Measurements from ENCODE around the gene ALDH1A3. TPM values are rescaled to one million over a fixed set of nuclear protein-coding genes. Genes with fewer than 3 reads are reported as not detected.

The ALDH1A3 gene
- total and polyA plus RNA-seq, 4 donors: 0.79 to 8.4 (median 1.4) TPM

GRCh38 chr15:100919481-100920405 is 40.1 kb downstream of the ALDH1A3 start:
- H3K4me3 ChIP-seq (ENCODE audit: low read depth in 1 of 3, low read length in 3 of 3): peak overlapping the region in 2 of 3 donors; percentile 36 to 62
- TF ChIP-seq YY1 (IDR thresholded peaks at IDR 0.05): no peak
- no peak for TF ChIP-seq NR2F2 (IDR thresholded peaks at IDR 0.05)
- TF ChIP-seq SP1 (IDR thresholded peaks at IDR 0.05): no peak
- H3K27me3 ChIP-seq (ENCODE audit: control insufficient read depth in 4 of 4, insufficient read depth in 4 of 4, low read length in 3 of 4): peaks cover 0 to 12% (median 4%) of the 10 kb centered on the region in 4 donors
- no peaks in the 10 kb centered on the region for H3K9me3 ChIP-seq (ENCODE audit: control insufficient read depth in 4 of 4, low read length in 3 of 4)
- peaks cover 0 to 23% (median 5%) of the 10 kb centered on the region in 4 donors for H3K4me1 ChIP-seq (ENCODE audit: control insufficient read depth in 4 of 4, insufficient read depth in 4 of 4, low read length in 3 of 4)
- no peaks in the 10 kb centered on the region for H3K36me3 ChIP-seq (ENCODE audit: control insufficient read depth in 4 of 4, insufficient read depth in 3 of 4, low read depth in 1 of 4, low read length in 3 of 4)
- no peak for DNase-seq (ENCODE audit: low spot score)
- H3K27ac ChIP-seq (ENCODE audit: low read depth in 1 of 2, low read length in 2 of 2): peak overlapping the region in 1 of 2 donors; percentile 31
- no peak overlapping the region for H3K9ac ChIP-seq (ENCODE audit: low read depth in 1 of 2, low read length in 2 of 2)
- 4% methylated on average over 80 of the region's 80 CpGs for WGBS

GRCh38 chr15:100920516-100921135 is 41.0 kb downstream of the ALDH1A3 start:
- no peak for DNase-seq (ENCODE audit: low spot score)
- no peak for TF ChIP-seq EGR1 (IDR thresholded peaks at IDR 0.05; ENCODE audit: low read depth in 2 of 2)
- TF ChIP-seq REST (IDR thresholded peaks at IDR 0.05): peak; percentile 23
- no peak for TF ChIP-seq ATF3 (IDR thresholded peaks at IDR 0.05)
- Histone ChIP-seq H3K9me3 (ENCODE audit: control insufficient read depth in 4 of 4, low read length in 3 of 4) (no peaks in the 10 kb centered on the region), H3K27me3 (ENCODE audit: control insufficient read depth in 4 of 4, insufficient read depth in 4 of 4, low read length in 3 of 4) (peaks cover 0 to 9% (median 4%) of the 10 kb centered on the region in 4 donors), H3K9ac (ENCODE audit: low read depth in 1 of 2, low read length in 2 of 2) (no peak overlapping the region), H3K27ac (ENCODE audit: low read depth in 1 of 2, low read length in 2 of 2) (no peak overlapping the region), H3K4me1 (ENCODE audit: control insufficient read depth in 4 of 4, insufficient read depth in 4 of 4, low read length in 3 of 4) (peaks cover 0 to 23% (median 5%) of the 10 kb centered on the region in 4 donors), H3K4me3 (ENCODE audit: low read depth in 1 of 3, low read length in 3 of 3) (no peak overlapping the region), H3K36me3 (ENCODE audit: control insufficient read depth in 4 of 4, insufficient read depth in 3 of 4, low read depth in 1 of 4, low read length in 3 of 4) (no peaks in the 10 kb centered on the region)
- WGBS: 68% methylated on average over 8 of the region's 8 CpGs

GRCh38 chr15:100922192-100923040 is 42.8 kb downstream of the ALDH1A3 start:
- no peak overlapping the region for H3K4me3 ChIP-seq (ENCODE audit: low read depth in 1 of 3, low read length in 3 of 3)
- no peak overlapping the region for H3K27ac ChIP-seq (ENCODE audit: low read depth in 1 of 2, low read length in 2 of 2)
- H3K4me1 ChIP-seq (ENCODE audit: control insufficient read depth in 4 of 4, insufficient read depth in 4 of 4, low read length in 3 of 4): peaks cover 0 to 23% (median 5%) of the 10 kb centered on the region in 4 donors
- no peak for DNase-seq (ENCODE audit: low spot score)
- H3K36me3 ChIP-seq (ENCODE audit: control insufficient read depth in 4 of 4, insufficient read depth in 3 of 4, low read depth in 1 of 4, low read length in 3 of 4): no peaks in the 10 kb centered on the region
- no peak for TF ChIP-seq RXRA (IDR thresholded peaks at IDR 0.05)
- no peak for TF ChIP-seq EGR1 (IDR thresholded peaks at IDR 0.05; ENCODE audit: low read depth in 2 of 2)
- TF ChIP-seq HNF4A (conservative IDR thresholded peaks at IDR 0.05): no peak
- no peak for TF ChIP-seq RAD21 (IDR thresholded peaks at IDR 0.05)
- TF ChIP-seq FOXA1 (IDR thresholded peaks at IDR 0.05): no peak
- no peak for TF ChIP-seq SP1 (IDR thresholded peaks at IDR 0.05)
- H3K9me3 ChIP-seq (ENCODE audit: control insufficient read depth in 4 of 4, low read length in 3 of 4): no peaks in the 10 kb centered on the region
- H3K27me3 ChIP-seq (ENCODE audit: control insufficient read depth in 4 of 4, insufficient read depth in 4 of 4, low read length in 3 of 4): peaks cover 0 to 9% (median 4%) of the 10 kb centered on the region in 4 donors
- 63% methylated on average over 13 of the region's 13 CpGs for WGBS
- no peak overlapping the region for H3K9ac ChIP-seq (ENCODE audit: low read depth in 1 of 2, low read length in 2 of 2)
